LNCAP (cell line): ENCODE data around the gene DDX51.

Source experiments
- TF ChIP-seq, protein P1 (sequence below): fragments of 450-650 bp; IDR thresholded peaks from 2 replicates; pipeline ENCODE4 v1.5.1; 2017; ENCODE audit warnings: mild to moderate bottlenecking

Gene DDX51

GRCh38 chr12:132171968-132172521 lies 27.9 kb upstream of the DDX51 start:
- TF ChIP-seq, protein P1, sequence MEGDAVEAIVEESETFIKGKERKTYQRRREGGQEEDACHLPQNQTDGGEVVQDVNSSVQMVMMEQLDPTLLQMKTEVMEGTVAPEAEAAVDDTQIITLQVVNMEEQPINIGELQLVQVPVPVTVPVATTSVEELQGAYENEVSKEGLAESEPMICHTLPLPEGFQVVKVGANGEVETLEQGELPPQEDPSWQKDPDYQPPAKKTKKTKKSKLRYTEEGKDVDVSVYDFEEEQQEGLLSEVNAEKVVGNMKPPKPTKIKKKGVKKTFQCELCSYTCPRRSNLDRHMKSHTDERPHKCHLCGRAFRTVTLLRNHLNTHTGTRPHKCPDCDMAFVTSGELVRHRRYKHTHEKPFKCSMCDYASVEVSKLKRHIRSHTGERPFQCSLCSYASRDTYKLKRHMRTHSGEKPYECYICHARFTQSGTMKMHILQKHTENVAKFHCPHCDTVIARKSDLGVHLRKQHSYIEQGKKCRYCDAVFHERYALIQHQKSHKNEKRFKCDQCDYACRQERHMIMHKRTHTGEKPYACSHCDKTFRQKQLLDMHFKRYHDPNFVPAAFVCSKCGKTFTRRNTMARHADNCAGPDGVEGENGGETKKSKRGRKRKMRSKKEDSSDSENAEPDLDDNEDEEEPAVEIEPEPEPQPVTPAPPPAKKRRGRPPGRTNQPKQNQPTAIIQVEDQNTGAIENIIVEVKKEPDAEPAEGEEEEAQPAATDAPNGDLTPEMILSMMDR = no peak

GRCh38 chr12:132171293-132171967 lies 27.3 kb upstream of the DDX51 start:
- TF ChIP-seq, protein P1 = no peak

DNA sequence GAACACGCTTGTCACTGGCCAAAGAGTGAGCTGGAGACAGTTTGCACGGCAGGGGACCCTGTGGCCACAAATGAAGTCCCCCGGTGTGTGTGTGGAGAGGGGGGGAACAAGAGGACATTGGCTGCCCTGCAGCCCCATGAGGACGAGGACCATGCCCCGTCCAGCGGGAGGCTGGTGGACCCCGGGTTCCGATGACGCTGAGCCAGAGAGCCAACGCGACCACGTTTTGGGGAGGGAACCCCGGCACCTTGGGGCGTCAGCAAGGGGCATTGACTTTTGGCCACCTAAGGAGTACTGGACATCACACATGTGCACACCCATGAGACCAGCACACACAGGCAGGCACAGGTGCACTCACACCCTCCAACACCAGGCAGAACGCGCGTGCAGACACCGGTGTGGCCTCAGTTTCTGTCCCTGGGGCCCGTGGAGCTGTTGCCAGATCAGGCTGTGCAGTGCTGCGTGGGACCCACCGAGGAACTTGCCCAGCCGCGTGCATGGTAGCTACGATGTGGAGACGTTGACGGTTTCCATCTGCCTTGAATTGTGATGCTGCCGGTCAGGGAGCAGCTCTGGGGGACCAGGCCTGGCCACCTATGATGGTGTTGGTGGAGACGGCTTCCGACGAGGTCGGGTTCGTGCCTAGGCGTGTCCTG lies 26.6 kb upstream of the DDX51 start:
- TF ChIP-seq, protein P1 = no peak

- TF ChIP-seq, protein P1 = no peak
Measured at GRCh38 chr12:132170094-132170636, 26.0 kb upstream of the DDX51 start.

DNA sequence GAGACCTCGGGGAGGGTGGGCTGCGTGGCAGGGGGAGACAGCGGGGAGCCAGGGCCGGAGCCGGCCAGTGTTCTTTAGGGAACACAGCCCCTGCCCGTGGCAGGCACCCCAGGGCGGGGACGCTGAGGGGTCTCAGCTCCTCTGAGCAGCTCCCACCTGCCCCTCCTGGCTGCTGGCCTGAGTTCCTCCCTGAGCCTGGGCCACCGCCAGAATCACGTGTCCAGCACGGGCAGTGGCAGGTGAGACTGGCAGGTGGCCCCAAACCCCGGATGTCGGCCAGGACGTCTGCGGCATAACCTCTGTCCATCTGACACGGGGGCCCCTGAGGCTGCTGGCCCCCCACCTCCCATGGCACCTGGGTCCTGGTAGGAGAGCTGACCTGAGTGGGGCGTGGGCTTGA lies 25.3 kb upstream of the DDX51 start:
- TF ChIP-seq, protein P1 = no peak

- TF ChIP-seq, protein P1 = no peak
Measured at GRCh38 chr12:132168311-132169031, 24.4 kb upstream of the DDX51 start.

GRCh38 chr12:132167611-132168310 lies 23.6 kb upstream of the DDX51 start:
- TF ChIP-seq, protein P1 = no peak
